WTC11 (cell line): ENCODE data around the gene RASGRF1. TPM values are rescaled to one million over a fixed set of nuclear protein-coding genes. Genes with fewer than 3 reads are reported as not detected.
"Not testable (repeated sequence)": the region's sequence is repeated elsewhere in the genome, so short reads cannot be mapped to it uniquely, and the experiment has no call there.

ENCODE experiments used
- ATAC-seq: fragments of 200-7000 bp; cut with Tn5 transposase; 2 replicates; pipeline ENCODE4 v1.10.0; 2021; ENCODE audit warnings: mild to moderate bottlenecking, moderate library complexity
- CTCF ChIA-PET: fragments of 300-600 bp; sonication (Branson Sonifier 250); formaldehyde crosslinking; loops from one replicate; lab custom pipeline; 2021; ENCODE audit warnings: antibody characterized with exemption; lab: Charles Lee
- POLR2A ChIA-PET: fragments of 350-600 bp; sonication (Branson Sonifier 250); formaldehyde crosslinking; loops from one replicate; lab custom pipeline; 2021; ENCODE audit warnings: antibody characterized with exemption; lab: Charles Lee
- DNase-seq: peaks from one replicate; pipeline ENCODE4 v3.0.0; 2021; ENCODE audit warnings: low spot score
- H3K27ac Mint-ChIP-seq: 2 replicates; pipeline ENCODE4 v1.8.0; 2021; ENCODE audit warnings: mixed read lengths
- H3K27me3 Mint-ChIP-seq: 2 replicates; pipeline ENCODE4 v1.8.0; 2021; ENCODE audit warnings: low read depth, mild to moderate bottlenecking, moderate library complexity, mixed read lengths
- H3K36me3 Mint-ChIP-seq: 2 replicates; pipeline ENCODE4 v1.8.0; 2021; ENCODE audit warnings: mixed read lengths
- H3K4me1 Mint-ChIP-seq: 2 replicates; pipeline ENCODE4 v1.8.0; 2022; ENCODE audit warnings: mixed read lengths
- H3K4me3 Mint-ChIP-seq: 2 replicates; pipeline ENCODE4 v1.8.0; 2021; ENCODE audit warnings: mild to moderate bottlenecking, moderate library complexity, mixed read lengths
- H3K9me3 Mint-ChIP-seq: 2 replicates; pipeline ENCODE4 v1.8.0; 2021; ENCODE audit warnings: mixed read lengths
- CDX4 ChIP-seq: fragments of 250-450 bp; sonication (Bioruptor Pico); IDR thresholded peaks from 2 replicates; pipeline ENCODE4 v1.9.0; 2021; ENCODE audit warnings: moderate library complexity, mild to moderate bottlenecking, inconsistent platforms, borderline replicate concordance
- E2F4 ChIP-seq: sonication (generic); formaldehyde crosslinking; IDR thresholded peaks from 2 replicates; pipeline ENCODE4 v1.8.1; 2022; ENCODE audit warnings: low read depth, mild to moderate bottlenecking, moderate library complexity, missing genetic modification reagents, borderline replicate concordance
- FOXP1 ChIP-seq: sonication (generic); formaldehyde crosslinking; IDR thresholded peaks from 2 replicates; pipeline ENCODE4 v1.8.0; 2022; ENCODE audit warnings: missing genetic modification reagents, mild to moderate bottlenecking, moderate library complexity, borderline replicate concordance
- HMGA2 ChIP-seq: fragments of 250-450 bp; sonication (Bioruptor Pico); IDR thresholded peaks from 2 replicates; pipeline ENCODE4 v1.4.0; 2021; ENCODE audit warnings: mild to moderate bottlenecking, moderate library complexity
- JAZF1 ChIP-seq: fragments of 250-450 bp; sonication (Bioruptor Pico); IDR thresholded peaks from 2 replicates; pipeline ENCODE4 v1.9.0; 2021; ENCODE audit warnings: moderate library complexity, mild to moderate bottlenecking, inconsistent platforms
- MLX ChIP-seq: sonication (generic); formaldehyde crosslinking; IDR thresholded peaks from 2 replicates; pipeline ENCODE4 v1.8.1; 2023; ENCODE audit warnings: mild to moderate bottlenecking, missing genetic modification reagents, moderate library complexity
- NFE2L1 ChIP-seq: sonication (generic); formaldehyde crosslinking; IDR thresholded peaks from 2 replicates; pipeline ENCODE4 v1.8.1; 2023; ENCODE audit warnings: missing genetic modification reagents
- PREB ChIP-seq: sonication (generic); formaldehyde crosslinking; IDR thresholded peaks from 2 replicates; pipeline ENCODE4 v1.8.1; 2022; ENCODE audit warnings: mild to moderate bottlenecking, missing genetic modification reagents, moderate library complexity, borderline replicate concordance
- PRRX2 ChIP-seq: fragments of 250-450 bp; sonication (Bioruptor Pico); IDR thresholded peaks from 2 replicates; pipeline ENCODE4 v1.8.0; 2021; ENCODE audit warnings: mild to moderate bottlenecking
- TCF7 ChIP-seq: sonication (generic); formaldehyde crosslinking; IDR thresholded peaks from 2 replicates; pipeline ENCODE4 v1.8.0; 2022; ENCODE audit warnings: mild to moderate bottlenecking, low read depth, missing genetic modification reagents, moderate library complexity
- TP53 ChIP-seq: sonication (generic); formaldehyde crosslinking; IDR thresholded peaks from 2 replicates; pipeline ENCODE4 v1.8.1; 2023; ENCODE audit warnings: mild to moderate bottlenecking, missing genetic modification reagents
- ZNF219 ChIP-seq: sonication (generic); formaldehyde crosslinking; IDR thresholded peaks from 2 replicates; pipeline ENCODE4 v1.8.0; 2023; ENCODE audit warnings: missing genetic modification reagents, mild to moderate bottlenecking, borderline replicate concordance
- ZNF423 ChIP-seq: fragments of 250-450 bp; sonication (Bioruptor Pico); IDR thresholded peaks from 2 replicates; pipeline ENCODE4 v2.1.2; 2022; ENCODE audit warnings: mild to moderate bottlenecking, moderate library complexity
- total RNA-seq: library from RNA; stranded (reverse); gene quantifications from 3 replicates; pipeline ENCODE4 v1.2.3, GENCODE V29; 2021
- TF ChIP-seq, protein P1 (sequence below): sonication (generic); formaldehyde crosslinking; IDR thresholded peaks from 2 replicates; pipeline ENCODE4 v1.8.1; 2023; ENCODE audit warnings: mild to moderate bottlenecking, moderate library complexity, missing genetic modification reagents

The RASGRF1 gene
- total RNA-seq, 1 experiment from 2014 or later: 0.85 TPM

- TF ChIP-seq CDX4 (CRISPR knock-in tag): no peak
- TF ChIP-seq HMGA2: no peak
- no peak for TF ChIP-seq TP53
- no peak for TF ChIP-seq PRRX2 (CRISPR knock-in tag)
- no peak for TF ChIP-seq FOXP1 (CRISPR knock-in tag)
- TF ChIP-seq E2F4 (CRISPR knock-in tag): no peak
These were observed 159.8 kb downstream of the RASGRF1 start (continued) for GRCh38 chr15:78930577-78931388.

GRCh38 chr15:78929536-78930264, 160.9 kb downstream of the RASGRF1 start:
- no peaks in the 10 kb centered on the region for H3K9me3 Mint-ChIP-seq
- DNase-seq: no peak
- peaks cover 6% of the 10 kb centered on the region for H3K36me3 Mint-ChIP-seq
- H3K27ac Mint-ChIP-seq: 0 out of 2 replicates have a peak overlapping the region, but pooled peaks have one; percentile 27
- CTCF ChIA-PET: no interaction called here
- no peaks in the 10 kb centered on the region for H3K27me3 Mint-ChIP-seq
- ATAC-seq: no peak
- no peak for TF ChIP-seq ZNF423 (CRISPR knock-in tag)
- no peak for TF ChIP-seq JAZF1
- TF ChIP-seq PRRX2 (CRISPR knock-in tag): no peak
- no peak for TF ChIP-seq ZNF219
- no peak overlapping the region for H3K4me3 Mint-ChIP-seq
- H3K4me1 Mint-ChIP-seq: peaks cover 2% of the 10 kb centered on the region; the same call in 1 of the 2 replicates
- POLR2A ChIA-PET: no interaction called here

GRCh38 chr15:78928616-78929093, 161.9 kb downstream of the RASGRF1 start:
- Mint-ChIP-seq H3K36me3 (peaks cover 9% of the 10 kb centered on the region), H3K27ac (no peak overlapping the region)
- TF ChIP-seq TCF7 (CRISPR knock-in tag): no peak
- TF ChIP-seq, protein P1, sequence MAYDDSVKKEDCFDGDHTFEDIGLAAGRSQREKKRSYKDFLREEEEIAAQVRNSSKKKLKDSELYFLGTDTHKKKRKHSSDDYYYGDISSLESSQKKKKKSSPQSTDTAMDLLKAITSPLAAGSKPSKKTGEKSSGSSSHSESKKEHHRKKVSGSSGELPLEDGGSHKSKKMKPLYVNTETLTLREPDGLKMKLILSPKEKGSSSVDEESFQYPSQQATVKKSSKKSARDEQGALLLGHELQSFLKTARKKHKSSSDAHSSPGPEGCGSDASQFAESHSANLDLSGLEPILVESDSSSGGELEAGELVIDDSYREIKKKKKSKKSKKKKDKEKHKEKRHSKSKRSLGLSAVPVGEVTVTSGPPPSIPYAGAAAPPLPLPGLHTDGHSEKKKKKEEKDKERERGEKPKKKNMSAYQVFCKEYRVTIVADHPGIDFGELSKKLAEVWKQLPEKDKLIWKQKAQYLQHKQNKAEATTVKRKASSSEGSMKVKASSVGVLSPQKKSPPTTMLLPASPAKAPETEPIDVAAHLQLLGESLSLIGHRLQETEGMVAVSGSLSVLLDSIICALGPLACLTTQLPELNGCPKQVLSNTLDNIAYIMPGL (CRISPR knock-in tag): no peak
- TF ChIP-seq PREB: no peak
- TF ChIP-seq E2F4 (CRISPR knock-in tag): no peak
- TF ChIP-seq MLX (CRISPR knock-in tag): no peak
- no peak for TF ChIP-seq NFE2L1 (CRISPR knock-in tag)
- TF ChIP-seq, all 79 proteins: peak for 0
- Mint-ChIP-seq H3K4me3 (no peak overlapping the region), H3K9me3 (no peaks in the 10 kb centered on the region), H3K4me1 (peaks cover 2% of the 10 kb centered on the region; the same call in 1 of the 2 replicates), H3K27me3 (no peaks in the 10 kb centered on the region)
- no peak for DNase-seq
- ATAC-seq: no peak
- ChIA-PET CTCF (no interaction called here), POLR2A (no interaction called here)

DNA sequence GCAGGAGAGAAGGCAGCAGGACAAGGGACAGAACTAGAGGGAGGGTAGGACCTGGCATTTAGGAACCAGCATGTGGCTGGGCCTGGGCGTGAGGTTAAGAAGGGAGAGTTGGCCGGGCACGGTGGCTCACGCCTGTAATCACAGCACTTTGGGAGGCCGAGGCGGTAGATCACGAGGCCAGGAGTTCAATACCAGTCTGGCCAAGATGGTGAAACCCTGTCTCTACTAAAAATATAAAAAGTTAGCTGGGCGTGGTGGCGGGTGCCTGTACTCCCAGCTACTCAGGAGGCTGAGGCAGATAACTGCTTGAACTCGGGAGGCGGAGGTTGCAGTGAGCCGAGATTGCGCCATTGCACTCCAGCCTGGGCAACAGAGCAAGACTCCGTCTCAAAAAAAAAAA, 162.4 kb downstream of the RASGRF1 start:
- H3K27me3 Mint-ChIP-seq, H3K4me3 Mint-ChIP-seq, POLR2A ChIA-PET, H3K36me3 Mint-ChIP-seq, H3K27ac Mint-ChIP-seq, H3K9me3 Mint-ChIP-seq, H3K4me1 Mint-ChIP-seq, ATAC-seq, DNase-seq: not testable (repeated sequence)
- CTCF ChIA-PET: interaction anchor here (0.7 kb wide), 1 partner anchor 48 kb away, joined by 3 read pairs; no protein-coding TSS in a partner anchor
